Stimulated activated CD8-positive, alpha-beta memory T cell treated with anti-CD3 and anti-CD28 coated beads, Interleukin-4, amount 100 ng/mL, for 1 hour (primary cell): Measurements from ENCODE around the gene SERPINE2.
A peak's percentile ranks its signal among the peaks of the same experiment; 100 is the strongest.

Experiments
- DNase-seq, 2 donors: peaks; one replicate each; pipeline ENCODE4 v3.0.0-alpha.2; 2020; ENCODE audit warnings: low read depth in 2 of 2, low spot score in 1 of 2

The SERPINE2 gene

DNA sequence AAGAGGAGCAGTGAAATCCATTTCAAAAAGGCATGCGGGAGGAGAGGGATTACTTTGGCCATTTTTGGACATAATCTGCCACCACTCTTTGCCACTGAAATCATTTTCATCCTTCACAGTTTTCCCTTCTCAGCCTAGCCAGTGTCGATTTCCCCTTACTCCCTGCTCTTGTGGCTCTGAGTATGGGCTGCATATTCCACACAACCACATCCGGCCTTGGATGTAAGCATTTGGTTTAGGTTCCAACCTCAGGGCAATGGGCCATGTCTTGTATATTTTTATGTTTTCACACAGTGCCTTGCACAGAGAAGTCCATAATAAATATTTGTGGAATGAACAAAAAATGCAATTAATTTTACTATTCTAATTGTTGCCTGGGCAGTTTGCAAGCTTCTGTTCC is 7.7 kb upstream of the SERPINE2 start:
- no peak for DNase-seq

DNA sequence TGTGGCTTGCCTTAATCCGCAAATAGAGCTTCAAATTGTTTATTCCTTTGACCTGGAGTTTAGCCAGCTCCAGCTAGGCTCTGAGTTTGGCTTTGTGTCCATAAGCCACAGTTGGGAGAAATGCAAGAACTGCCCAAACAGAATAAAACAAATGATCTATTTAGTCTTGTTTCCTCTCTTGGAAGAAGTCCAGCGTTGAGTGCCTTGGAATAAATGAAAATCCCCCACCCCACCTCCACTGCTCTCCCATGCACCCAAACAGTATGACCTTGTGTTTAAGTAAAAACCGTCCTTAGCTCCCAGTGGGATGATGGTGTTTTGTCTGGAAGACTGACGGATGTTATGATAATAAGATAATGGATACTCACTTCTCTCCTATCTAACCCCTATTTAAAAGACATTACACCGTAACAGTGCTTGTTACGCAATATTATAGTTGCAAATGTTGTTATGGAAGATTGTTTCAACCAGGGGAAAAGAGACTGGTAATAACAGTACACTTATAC is 3.2 kb upstream of the SERPINE2 start:
- no peak for DNase-seq

DNA sequence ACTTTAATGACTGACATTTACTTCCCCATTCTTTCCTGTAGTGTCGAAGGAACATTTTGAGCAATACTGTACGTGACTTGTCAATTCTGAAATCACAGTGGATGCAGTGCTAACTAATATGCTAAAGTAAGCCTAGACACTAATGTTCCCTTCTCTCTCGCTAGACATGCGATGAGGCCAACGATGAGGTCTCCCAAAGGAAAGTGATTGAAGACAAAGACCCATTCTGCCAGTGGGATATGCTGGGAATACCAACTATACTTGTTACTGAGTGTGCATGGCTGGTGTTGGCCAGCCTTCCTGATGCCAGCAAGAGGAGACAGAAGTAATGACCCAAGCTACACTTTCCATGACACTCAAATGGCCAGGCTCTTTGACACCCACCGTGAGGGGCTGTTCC is 2.5 kb upstream of the SERPINE2 start:
- DNase-seq: no peak

DNA sequence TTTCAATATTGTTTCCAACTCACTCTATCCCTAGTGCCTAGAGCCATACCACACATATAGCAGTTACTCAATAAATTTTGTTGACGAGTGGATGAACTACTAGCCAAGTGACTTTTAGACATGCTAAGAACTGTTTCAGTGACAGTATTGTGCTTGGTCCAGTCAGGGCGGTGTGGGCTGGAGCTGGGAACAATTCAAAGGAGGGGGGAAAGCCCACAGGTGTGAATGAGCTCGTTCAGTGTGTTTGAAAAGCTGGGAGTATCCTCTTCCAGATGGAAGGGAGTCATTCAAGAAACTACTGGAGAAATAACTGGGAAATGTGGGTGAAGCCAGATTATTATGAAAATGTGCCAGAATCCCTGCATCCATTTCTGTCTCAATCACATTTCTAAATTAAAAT is 1.7 kb upstream of the SERPINE2 start:
- DNase-seq: no peak

DNA sequence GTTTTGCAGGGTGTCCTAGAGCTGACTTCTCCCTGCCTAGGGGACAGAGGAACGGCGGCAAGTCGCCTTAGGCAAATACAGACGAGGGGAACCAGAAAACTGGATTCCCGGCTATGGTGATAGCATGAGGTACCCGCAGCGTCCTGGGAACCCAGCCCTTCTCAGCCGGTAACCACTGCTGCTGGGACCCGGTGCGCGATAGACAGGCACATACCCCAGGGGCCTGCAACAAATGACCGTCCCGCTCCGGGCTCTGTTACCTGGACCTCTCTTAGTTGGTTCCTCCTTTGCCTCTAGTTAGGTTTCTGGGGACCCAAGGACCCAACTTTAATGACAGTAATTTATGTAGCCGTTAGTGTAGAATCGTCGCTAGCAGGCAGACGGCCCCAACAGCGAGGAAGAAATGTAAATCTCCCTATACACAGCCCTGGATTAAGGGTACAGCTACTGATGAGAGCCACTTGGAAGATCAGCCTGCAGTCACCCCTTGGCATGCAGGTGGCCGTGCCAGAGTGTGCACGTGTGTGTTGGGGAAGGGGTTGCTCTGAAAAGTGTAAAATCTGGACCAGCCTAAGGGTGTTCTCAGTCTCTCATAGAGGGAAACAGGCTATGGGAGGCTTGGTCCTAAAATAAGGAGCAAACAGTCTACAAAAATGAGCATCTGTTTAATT is 819 bp upstream of the SERPINE2 start:
- no peak for DNase-seq

DNA sequence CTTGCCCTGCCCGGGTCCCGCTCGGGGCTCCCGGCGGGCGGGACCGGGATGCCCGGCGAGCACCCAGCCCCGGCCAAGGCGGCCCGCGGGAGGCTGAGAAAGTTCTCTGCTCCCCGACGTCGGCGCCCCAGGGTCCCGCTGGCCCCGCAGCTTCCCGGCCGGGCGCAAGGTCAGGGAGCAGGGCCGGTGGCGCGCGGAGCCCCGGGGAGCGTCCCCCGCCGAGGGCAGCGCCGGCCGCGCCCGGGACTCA is 331 bp downstream of the SERPINE2 start:
- DNase-seq: no peak

DNA sequence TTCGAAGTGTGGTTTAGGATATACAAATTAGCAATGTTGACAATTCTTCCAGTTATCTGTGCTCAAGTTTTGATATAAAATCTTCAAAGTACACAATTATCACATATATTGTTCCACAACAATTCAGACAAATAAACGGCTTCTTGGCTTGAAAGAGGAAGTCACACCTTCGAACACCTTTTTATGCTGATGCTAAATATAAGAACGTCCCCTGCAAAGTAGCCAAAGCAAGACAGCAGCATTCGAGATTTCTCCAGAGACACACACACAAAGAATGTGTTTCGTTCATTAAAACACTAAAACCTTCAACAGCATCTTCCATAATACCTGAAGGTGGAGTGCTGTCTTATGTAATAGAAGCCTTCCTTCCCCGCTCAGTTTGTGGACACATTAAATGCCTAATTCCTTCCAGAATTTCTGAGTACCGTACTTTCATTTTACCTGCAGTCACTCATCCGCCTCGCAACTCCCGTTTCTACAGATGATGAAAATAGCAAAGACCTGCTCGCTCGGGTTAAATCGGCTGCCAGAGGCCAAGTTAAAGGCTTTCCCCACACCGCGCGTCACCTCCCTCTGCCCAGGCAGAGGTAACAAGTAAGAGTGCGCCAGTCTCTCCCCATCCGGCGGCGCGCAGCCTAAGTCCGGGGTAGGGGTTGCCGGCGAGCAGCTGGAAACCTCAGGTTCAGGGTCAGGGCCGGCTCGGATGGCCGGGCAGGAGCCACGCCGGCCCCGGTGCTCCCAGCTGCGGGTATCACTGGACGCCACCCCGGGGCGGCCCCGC is 847 bp downstream of the SERPINE2 start:
- DNase-seq: peak in 1 of 2 donors; percentile 14

DNA sequence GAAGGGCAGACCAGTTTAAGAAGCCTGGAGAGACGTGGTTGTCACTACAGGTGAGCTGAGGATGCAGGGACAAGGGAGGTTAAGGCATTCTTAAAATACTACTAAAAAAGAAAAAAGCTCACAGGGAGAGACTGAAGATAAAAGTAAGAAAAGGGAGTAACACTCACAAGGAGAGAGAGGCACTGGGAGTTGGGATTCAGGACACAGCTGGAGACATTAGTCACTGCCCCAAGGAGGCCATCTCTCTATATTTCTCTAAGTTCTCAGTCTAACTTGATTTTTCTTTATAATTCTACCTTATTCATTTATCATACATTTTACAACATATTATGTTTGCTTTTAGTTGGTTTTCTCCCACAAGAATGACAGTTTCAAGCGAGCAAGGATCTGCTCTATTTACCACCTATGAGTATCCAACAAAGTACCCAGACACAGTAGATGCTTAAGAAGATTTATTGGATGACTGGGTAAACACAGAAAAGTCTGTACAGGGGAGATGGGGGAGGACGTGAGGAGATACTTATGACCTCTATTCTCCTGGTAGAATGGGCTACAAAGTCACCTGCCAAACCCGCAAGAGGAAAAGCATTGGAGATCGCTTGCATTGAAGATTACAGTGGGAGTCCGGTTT is 2.2 kb downstream of the SERPINE2 start:
- no peak for DNase-seq

- no peak for DNase-seq
These were observed 5.1 kb downstream of the SERPINE2 start for GRCh38 chr2:224034017-224034416.

DNA sequence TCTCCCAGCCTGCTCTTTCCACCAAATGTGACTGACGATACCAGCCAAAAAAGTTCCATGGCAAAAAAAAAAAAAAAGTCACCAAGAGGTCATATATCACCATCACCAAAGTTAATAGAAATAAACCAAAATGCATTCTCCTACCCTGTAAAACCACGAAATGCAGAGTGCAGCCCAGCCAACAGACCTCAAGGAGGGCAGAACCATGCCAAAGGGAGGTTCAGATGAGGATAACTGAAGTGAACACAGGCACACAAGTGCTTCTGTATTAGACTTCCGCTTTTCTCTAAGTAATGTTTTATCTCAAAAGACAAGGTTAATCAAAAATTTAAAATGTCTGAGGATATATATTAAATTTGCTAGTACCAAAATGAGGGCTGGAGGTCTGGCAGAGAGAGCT is 5.5 kb downstream of the SERPINE2 start:
- no peak for DNase-seq

GRCh38 chr2:224032283-224032682 is 6.8 kb downstream of the SERPINE2 start:
- no peak for DNase-seq

DNA sequence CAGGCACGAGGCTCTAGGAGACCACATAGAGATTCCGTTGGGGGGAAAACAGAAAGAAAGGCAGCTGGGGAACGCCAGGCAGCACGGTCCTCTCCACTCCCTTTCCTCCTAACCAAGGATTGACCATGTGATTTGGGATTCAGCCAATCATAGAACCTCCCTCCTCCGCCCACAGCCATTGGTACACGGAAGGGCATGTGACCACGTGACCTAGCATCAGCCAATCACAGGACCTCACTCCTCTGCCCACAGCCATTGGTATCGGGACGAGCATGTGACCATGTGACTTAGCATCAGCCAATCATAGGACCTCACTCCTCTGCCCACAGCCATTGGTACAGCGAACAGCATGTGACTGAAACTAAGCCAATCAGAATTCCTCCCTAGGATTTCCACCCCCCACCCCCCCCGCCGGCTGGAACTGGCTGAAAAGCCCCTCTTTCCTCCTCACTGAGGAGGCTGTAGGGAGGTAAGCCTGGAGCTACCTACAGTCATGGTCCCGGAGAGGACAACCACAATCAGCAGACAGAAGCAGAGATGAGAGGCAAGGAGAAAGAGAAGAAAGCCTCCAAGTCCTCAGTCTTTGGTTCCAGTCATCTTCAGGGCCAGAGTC is 7.6 kb downstream of the SERPINE2 start:
- no peak for DNase-seq

DNA sequence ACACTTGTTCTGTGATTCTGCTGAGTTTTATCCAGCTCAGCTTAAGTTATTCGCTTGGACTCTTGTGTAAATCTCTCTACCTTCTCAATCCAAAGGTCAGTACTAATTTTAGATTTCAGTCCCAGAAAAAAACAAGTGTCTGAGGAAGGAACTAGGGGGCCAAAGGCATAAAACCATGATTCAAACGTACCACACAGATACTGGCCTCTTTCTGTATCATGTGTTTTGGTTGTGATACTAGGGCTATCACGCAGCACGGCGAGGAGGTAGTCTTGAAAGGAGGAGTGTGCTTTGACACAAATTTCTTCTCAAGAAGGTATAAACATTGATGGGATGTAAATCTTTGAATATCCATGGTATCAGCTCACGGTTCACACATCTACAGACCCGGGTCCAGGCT is 8.3 kb downstream of the SERPINE2 start:
- DNase-seq: no peak

DNA sequence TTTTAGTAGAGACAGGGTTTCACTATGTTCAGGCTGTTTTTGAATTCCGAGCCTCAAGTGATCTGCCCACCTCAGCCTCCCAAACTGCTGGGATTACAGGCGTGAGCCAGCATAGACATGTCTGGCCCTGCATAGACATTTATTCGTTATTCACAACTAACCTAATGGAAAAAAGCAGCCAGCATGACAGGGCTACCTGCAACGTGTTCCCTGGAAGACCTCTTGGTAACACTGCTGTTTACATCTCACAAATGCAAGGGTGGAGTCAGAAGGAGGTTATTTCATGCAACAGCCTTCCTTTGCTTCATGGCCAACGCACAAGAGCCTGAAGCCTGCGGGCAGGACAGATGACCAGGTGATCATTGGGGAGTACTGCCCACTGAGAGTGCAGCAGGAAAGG is 9.2 kb downstream of the SERPINE2 start:
- DNase-seq: no peak

- no peak for DNase-seq
These were observed 11.2 kb downstream of the SERPINE2 start for GRCh38 chr2:224027931-224028330.

GRCh38 chr2:224027070-224027469 is 12.0 kb downstream of the SERPINE2 start:
- no peak for DNase-seq

DNA sequence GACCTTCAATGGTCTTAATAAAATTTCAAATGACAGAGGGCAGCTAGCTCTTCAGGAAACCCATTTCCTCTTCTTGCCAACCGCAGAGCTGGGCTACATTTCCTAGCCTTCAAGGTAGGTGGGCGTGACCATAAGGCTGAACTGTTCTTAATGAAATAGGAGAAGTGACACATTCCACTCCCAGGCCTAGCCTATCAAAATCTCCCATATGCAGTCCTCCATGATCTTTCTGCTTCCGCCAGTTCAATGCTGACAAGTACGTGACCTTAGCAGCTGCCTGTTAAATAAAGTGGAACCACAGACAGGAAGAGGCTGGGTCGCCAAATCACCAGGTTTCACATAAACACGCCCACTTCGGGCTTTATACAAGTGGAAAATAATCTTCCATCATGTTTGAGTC is 13.2 kb downstream of the SERPINE2 start:
- DNase-seq: peak; percentile 4 to 32

DNA sequence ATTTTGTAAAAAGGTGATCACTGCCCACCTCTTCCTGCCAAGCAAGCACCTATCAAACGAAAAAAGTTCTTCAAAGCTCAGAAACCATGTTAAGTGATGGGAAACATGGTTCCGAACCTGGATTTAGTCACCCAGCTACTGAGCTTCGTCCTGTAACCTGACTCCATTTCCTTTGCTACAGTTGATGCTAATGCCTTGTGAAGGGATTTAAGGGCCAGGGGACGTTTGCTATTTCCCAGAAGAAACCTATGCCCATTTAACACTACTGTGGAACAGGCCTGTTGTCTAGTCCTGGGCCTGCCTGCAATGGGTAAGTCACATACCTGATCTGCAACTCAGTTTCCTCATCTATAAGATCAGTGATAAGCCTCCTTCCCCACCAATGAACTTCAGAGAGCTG is 14.8 kb downstream of the SERPINE2 start:
- DNase-seq: no peak

GRCh38 chr2:224023188-224023587 is 15.9 kb downstream of the SERPINE2 start:
- DNase-seq: no peak

DNA sequence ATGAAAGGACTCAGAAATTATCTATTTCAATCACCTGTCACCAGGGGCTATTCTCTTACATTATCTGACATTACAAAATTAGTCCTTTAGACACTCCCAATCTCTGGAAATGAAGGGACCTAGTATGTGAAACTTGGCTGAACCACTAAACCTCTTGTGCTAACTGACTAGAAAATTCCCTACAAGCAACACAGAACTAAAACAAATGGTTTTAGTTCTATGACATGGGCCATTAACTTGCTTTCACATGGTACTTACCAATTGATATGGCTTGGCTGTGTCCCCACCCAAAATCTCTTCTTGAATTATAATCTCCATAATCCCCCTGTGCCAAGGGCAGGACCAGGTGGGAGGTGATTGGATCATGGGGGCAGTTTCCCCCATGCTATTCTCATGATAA is 16.6 kb downstream of the SERPINE2 start:
- DNase-seq: no peak

DNA sequence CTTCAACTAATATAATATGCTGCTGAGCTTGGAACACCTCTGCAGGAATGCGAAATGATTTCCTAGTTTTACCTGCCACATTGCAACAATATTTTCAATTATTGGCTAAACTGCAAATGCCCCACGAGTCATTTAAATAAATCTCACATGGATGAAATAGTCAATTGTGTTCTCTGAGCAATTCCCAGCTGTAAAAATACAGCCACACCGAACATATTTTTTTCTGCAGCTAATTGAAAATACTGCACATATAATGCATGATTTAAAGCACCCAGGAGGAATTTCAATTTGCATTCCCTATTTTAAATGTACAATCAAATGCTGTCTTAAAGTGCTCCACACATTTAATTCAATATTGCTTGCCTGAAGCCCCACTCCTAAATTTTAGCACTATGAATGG is 18.6 kb downstream of the SERPINE2 start:
- DNase-seq: no peak

- DNase-seq: no peak
These were observed 21.1 kb downstream of the SERPINE2 start for GRCh38 chr2:224017957-224018356.
